ENCODE measurements around the gene GRIK3. TPM values are rescaled to one million over a fixed set of nuclear protein-coding genes. Genes with fewer than 3 reads are reported as not detected.

GRIK3 gene
- polyA plus RNA-seq, 2 of the 4 experiments (the other 2 are of a cell fraction): not detected

GRCh38 chr1:36859926-36860325 is 174.4 kb downstream of the GRIK3 start:
- no peak overlapping the region for H3K4me3 ChIP-seq

DNA sequence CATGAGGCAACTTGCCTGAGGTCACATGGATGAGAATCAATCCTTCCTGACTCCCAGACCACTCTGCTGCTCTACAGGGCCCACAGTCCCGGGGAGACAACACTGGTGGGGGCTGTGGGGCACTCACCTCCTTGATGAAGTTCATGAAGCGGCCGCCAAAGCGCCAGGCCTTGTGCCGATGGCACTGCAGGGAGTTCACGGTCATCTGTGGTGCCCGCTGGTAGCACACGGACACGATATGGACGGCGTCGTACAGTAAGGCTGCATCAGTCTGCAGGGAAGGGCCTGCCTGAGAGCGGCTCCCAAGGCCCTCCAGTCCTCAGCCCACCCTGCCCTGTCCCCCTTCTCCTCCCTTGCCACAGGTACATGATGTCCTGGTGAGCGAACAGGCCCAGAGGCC is 175.3 kb downstream of the GRIK3 start:
- Histone ChIP-seq H3K4me3 (no peak overlapping the region), H3K4me1 (no peaks in the 10 kb centered on the region), H3K4me2 (no peak overlapping the region), H3K27ac (no peak overlapping the region), H3K9me3 (no peaks in the 10 kb centered on the region)
- DNase-seq (ENCODE audit: low read depth in 1 of 2, low spot score in 1 of 2): no peak
- POLR2A ChIA-PET: no interaction called here
- CTCF ChIA-PET: no interaction called here
- no peak for FAIRE-seq
- ATAC-seq: no peak
- WGBS (ENCODE audit: missing lambda C conversion rate): 14% methylated on average over 1 of the region's 14 CpGs
- TF ChIP-seq RAD21 (conservative IDR thresholded peaks at IDR 0.05 in 1 of 2, IDR thresholded peaks at IDR 0.05 in 1 of 2): no peak
- no peak for TF ChIP-seq MAFK (IDR thresholded peaks at IDR 0.05; ENCODE audit: partially characterized antibody)
- TF ChIP-seq BHLHE40 (IDR thresholded peaks at IDR 0.05; ENCODE audit: low read depth, low read length): no peak
- TF ChIP-seq, protein P1, sequence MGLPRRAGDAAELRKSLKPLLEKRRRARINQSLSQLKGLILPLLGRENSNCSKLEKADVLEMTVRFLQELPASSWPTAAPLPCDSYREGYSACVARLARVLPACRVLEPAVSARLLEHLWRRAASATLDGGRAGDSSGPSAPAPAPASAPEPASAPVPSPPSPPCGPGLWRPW (IDR thresholded peaks at IDR 0.05): no peak
- TF ChIP-seq ZNF302 (CRISPR knock-in tag; IDR thresholded peaks at IDR 0.05): no peak
- no peak for TF ChIP-seq MYC (IDR thresholded peaks at IDR 0.05; ENCODE audit: borderline replicate concordance, low read length)
- TF ChIP-seq RARB (CRISPR knock-in tag; IDR thresholded peaks at IDR 0.05): no peak
- no peak for TF ChIP-seq POLR2AphosphoS2 (conservative IDR thresholded peaks at IDR 0.05; ENCODE audit: low read length)
- TF ChIP-seq, protein P2, sequence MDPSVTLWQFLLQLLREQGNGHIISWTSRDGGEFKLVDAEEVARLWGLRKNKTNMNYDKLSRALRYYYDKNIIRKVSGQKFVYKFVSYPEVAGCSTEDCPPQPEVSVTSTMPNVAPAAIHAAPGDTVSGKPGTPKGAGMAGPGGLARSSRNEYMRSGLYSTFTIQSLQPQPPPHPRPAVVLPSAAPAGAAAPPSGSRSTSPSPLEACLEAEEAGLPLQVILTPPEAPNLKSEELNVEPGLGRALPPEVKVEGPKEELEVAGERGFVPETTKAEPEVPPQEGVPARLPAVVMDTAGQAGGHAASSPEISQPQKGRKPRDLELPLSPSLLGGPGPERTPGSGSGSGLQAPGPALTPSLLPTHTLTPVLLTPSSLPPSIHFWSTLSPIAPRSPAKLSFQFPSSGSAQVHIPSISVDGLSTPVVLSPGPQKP (IDR thresholded peaks at IDR 0.05; ENCODE audit: low read depth, low read length): no peak
- no peak for TF ChIP-seq TP53 (CRISPR knock-in tag; IDR thresholded peaks at IDR 0.05)
- TF ChIP-seq HMGXB4 (CRISPR knock-in tag; IDR thresholded peaks at IDR 0.05; ENCODE audit: borderline replicate concordance): no peak
- no peak for TF ChIP-seq REST (IDR thresholded peaks at IDR 0.05)
- TF ChIP-seq ATOH8 (CRISPR knock-in tag; IDR thresholded peaks at IDR 0.05; ENCODE audit: low read depth): no peak
- TF ChIP-seq ZC3H11A (IDR thresholded peaks at IDR 0.05): no peak
- no peak for TF ChIP-seq ESRRA (IDR thresholded peaks at IDR 0.05; ENCODE audit: borderline replicate concordance, low read length)
- TF ChIP-seq TFCP2L1 (CRISPR knock-in tag; IDR thresholded peaks at IDR 0.05): no peak
- TF ChIP-seq HOXB5 (CRISPR knock-in tag; IDR thresholded peaks at IDR 0.05): no peak

More at GRCh38 chr1:36859926-36860325, 174.4 kb downstream of the GRIK3 start:
- Histone ChIP-seq H3K4me2 (no peak overlapping the region), H3K4me1 (no peaks in the 10 kb centered on the region), H3K9me3 (no peaks in the 10 kb centered on the region), H3K27ac (no peak overlapping the region)
- TF ChIP-seq MYC (IDR thresholded peaks at IDR 0.05; ENCODE audit: borderline replicate concordance, low read length): no peak
- no peak for TF ChIP-seq PHF8 (IDR thresholded peaks at IDR 0.05; ENCODE audit: borderline replicate concordance, low read depth)
- TF ChIP-seq FOXS1 (CRISPR knock-in tag; IDR thresholded peaks at IDR 0.05): no peak
- TF ChIP-seq ZC3H11A (IDR thresholded peaks at IDR 0.05): no peak
- no peak for TF ChIP-seq HOXB13 (CRISPR knock-in tag; IDR thresholded peaks at IDR 0.05; ENCODE audit: low read depth)
- TF ChIP-seq HDAC2 (IDR thresholded peaks at IDR 0.05): no peak
- no peak for TF ChIP-seq EHMT2 (IDR thresholded peaks at IDR 0.05; ENCODE audit: low read depth)
- no peak for TF ChIP-seq CEBPB (IDR thresholded peaks at IDR 0.05)
- no peak for TF ChIP-seq REST (IDR thresholded peaks at IDR 0.05)
- no peak for TF ChIP-seq MAFK (IDR thresholded peaks at IDR 0.05; ENCODE audit: partially characterized antibody)
- no peak for TF ChIP-seq NPAS2 (CRISPR knock-in tag; IDR thresholded peaks at IDR 0.05; ENCODE audit: borderline replicate concordance)
- ChIA-PET POLR2A (no interaction called here), CTCF (no interaction called here)
- ATAC-seq: no peak
- FAIRE-seq: no peak
- 14% methylated on average over 1 of the region's 10 CpGs for WGBS (ENCODE audit: missing lambda C conversion rate)
- no peak for DNase-seq (ENCODE audit: low read depth in 1 of 2, low spot score in 1 of 2)
